Ishikawa (cell line): ENCODE measurements around the gene CNTN4.

Experiments used
- CEBPB ChIP-seq: IDR thresholded peaks from 2 replicates; pipeline ENCODE4 v1.6.1; 2012
- CREB1 ChIP-seq: IDR thresholded peaks from 2 replicates; pipeline ENCODE4 v1.6.1; 2012; ENCODE audit warnings: low read depth
- EP300 ChIP-seq: IDR thresholded peaks from 2 replicates; pipeline ENCODE4 v1.6.1; 2012; ENCODE audit warnings: borderline replicate concordance
- NFIC ChIP-seq: IDR thresholded peaks from 2 replicates; pipeline ENCODE4 v1.6.1; 2012
- RAD21 ChIP-seq: IDR thresholded peaks from 2 replicates; pipeline ENCODE4 v1.6.1; 2012; ENCODE audit warnings: low read depth
- TAF1 ChIP-seq: IDR thresholded peaks from 2 replicates; pipeline ENCODE4 v1.6.1; 2012; ENCODE audit warnings: low read depth, mild to moderate bottlenecking
- TCF12 ChIP-seq: IDR thresholded peaks from 2 replicates; pipeline ENCODE4 v1.6.1; 2012; ENCODE audit warnings: low read depth
- TEAD4 ChIP-seq: IDR thresholded peaks from 2 replicates; pipeline ENCODE4 v1.6.1; 2012
- TF ChIP-seq, protein P1 (sequence below): IDR thresholded peaks from 2 replicates; pipeline ENCODE4 v1.6.1; 2012
- TF ChIP-seq, protein P2 (sequence below): IDR thresholded peaks from 2 replicates; pipeline ENCODE4 v1.6.1; 2012; ENCODE audit warnings: low read depth, mild to moderate bottlenecking

DNA sequence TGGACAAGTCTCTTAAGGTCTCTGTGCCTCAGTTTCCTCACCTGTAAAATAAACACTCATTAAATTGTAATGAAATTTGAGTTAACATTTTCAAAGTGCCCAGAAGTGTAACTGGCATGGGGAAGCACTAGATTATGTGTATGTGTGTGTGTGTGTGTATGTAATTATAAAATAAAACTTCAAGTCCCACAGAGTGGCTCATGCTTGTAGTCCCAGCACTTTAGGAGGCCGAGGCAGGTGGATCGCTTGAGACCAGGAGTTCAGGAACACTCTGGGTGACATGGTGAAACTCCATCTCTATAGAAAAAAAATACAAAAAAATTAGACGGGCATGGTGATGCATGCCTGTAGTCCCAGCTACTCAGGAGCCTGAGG lies 608.2 kb downstream of the CNTN4 start:
- TF ChIP-seq TAF1 (no peak), EP300 (no peak), RAD21 (no peak), TCF12 (no peak), TEAD4 (no peak), CREB1 (no peak), CEBPB (no peak), NFIC (no peak)
- TF ChIP-seq, protein P1, sequence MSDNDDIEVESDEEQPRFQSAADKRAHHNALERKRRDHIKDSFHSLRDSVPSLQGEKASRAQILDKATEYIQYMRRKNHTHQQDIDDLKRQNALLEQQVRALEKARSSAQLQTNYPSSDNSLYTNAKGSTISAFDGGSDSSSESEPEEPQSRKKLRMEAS = no peak
- TF ChIP-seq, protein P2, sequence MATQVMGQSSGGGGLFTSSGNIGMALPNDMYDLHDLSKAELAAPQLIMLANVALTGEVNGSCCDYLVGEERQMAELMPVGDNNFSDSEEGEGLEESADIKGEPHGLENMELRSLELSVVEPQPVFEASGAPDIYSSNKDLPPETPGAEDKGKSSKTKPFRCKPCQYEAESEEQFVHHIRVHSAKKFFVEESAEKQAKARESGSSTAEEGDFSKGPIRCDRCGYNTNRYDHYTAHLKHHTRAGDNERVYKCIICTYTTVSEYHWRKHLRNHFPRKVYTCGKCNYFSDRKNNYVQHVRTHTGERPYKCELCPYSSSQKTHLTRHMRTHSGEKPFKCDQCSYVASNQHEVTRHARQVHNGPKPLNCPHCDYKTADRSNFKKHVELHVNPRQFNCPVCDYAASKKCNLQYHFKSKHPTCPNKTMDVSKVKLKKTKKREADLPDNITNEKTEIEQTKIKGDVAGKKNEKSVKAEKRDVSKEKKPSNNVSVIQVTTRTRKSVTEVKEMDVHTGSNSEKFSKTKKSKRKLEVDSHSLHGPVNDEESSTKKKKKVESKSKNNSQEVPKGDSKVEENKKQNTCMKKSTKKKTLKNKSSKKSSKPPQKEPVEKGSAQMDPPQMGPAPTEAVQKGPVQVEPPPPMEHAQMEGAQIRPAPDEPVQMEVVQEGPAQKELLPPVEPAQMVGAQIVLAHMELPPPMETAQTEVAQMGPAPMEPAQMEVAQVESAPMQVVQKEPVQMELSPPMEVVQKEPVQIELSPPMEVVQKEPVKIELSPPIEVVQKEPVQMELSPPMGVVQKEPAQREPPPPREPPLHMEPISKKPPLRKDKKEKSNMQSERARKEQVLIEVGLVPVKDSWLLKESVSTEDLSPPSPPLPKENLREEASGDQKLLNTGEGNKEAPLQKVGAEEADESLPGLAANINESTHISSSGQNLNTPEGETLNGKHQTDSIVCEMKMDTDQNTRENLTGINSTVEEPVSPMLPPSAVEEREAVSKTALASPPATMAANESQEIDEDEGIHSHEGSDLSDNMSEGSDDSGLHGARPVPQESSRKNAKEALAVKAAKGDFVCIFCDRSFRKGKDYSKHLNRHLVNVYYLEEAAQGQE = no peak
